HG03439 (cell line): ENCODE data around the gene HAPLN2.

Experiments used
- ATAC-seq: cut with Tn5 transposase; IDR thresholded peaks from one replicate; pipeline ENCODE4 v1.9.1; 2021; ENCODE audit warnings: mild to moderate bottlenecking, moderate library complexity; ENCODE audit not compliant: unreplicated experiment

Gene HAPLN2

GRCh38 chr1:156660752-156661112 lies 41.5 kb downstream of the HAPLN2 start:
- no peak for ATAC-seq

DNA sequence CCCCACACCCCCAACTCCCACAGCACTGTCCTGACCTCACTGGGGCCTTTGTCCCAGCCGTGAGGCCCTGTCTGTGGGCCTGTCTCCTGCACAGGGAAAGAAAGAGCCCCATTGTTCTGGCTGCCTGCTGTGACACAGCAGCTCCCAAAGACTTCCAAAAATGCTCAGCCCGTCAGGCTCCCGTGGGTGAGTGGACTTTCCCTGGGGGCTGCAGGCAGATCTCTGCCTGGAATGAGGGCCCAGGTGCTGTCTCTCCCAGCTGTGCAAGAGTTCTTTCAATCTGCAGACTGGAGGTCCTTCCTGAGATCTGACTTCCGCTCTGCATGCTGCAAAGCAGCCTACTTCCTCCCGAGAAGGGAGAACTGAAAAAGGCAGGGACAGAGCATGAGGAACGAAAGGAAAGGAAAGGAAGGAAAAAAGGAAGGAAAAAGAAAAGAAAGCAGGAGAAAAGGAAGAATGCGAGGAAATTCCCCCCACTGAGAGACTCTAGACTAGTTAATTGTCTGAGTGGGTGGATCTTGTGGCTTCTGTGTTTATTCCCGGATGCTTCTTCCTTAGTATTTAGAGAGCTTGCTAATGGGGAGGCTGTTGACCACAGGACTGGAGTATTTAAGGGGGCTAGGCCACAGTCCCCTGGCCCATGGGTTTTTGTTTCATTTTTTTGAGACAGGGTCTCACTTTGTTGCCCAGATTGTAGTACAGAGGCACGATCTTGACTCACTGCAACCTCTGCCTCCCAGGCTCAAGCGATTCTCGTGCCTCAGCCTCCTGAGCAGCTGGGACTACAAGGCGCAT lies 43.0 kb downstream of the HAPLN2 start:
- no peak for ATAC-seq

DNA sequence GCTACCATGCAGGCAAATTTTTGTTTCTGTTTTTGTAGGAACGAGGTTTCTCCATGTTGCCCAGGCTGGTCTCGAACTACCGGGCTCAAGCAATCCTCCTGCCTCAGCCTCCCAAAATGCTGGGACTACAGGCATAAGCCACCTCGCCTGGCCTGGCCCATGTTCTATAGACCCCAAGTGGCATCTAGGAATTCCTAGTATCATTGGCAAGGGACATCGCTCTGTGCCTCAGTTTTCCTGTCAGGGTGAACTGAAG lies 43.5 kb downstream of the HAPLN2 start:
- ATAC-seq: no peak

- ATAC-seq: no peak
These were observed 44.0 kb downstream of the HAPLN2 start for GRCh38 chr1:156663178-156663577.

DNA sequence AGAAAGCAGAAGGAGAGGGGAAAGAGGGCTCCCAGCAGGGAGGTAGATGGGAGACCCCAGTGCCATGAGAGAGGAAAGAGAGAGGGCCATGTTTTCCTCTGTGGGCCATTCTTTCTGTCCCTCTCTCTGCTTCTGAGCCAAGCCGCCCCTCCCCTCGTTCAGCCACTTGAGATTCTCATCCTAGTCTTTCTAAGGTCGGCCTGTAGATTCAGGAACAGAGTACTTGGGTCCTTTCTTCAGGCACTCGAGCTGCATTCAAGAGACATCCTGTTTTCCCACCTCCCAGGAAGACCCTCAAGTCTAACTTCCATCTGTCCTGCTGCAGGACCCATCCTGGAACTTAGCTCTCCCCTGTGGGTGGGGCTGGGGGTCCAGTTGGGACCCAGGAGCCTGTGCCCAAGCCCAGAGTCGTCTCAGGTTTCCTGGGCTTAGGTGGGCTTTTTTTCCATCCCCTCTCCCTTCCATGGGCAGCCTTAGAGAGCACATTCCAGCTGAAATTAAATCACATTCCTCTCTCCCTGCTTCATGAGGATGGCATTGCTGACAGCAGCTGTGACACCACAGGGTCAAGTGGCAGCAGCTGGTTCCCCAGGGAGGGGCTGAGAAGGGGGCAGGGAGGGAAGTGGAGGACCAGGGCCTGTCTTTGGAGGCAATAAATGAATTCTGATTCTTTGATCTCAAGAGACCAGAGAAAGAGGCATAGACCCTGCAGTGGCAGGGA lies 45.0 kb downstream of the HAPLN2 start:
- no peak for ATAC-seq

DNA sequence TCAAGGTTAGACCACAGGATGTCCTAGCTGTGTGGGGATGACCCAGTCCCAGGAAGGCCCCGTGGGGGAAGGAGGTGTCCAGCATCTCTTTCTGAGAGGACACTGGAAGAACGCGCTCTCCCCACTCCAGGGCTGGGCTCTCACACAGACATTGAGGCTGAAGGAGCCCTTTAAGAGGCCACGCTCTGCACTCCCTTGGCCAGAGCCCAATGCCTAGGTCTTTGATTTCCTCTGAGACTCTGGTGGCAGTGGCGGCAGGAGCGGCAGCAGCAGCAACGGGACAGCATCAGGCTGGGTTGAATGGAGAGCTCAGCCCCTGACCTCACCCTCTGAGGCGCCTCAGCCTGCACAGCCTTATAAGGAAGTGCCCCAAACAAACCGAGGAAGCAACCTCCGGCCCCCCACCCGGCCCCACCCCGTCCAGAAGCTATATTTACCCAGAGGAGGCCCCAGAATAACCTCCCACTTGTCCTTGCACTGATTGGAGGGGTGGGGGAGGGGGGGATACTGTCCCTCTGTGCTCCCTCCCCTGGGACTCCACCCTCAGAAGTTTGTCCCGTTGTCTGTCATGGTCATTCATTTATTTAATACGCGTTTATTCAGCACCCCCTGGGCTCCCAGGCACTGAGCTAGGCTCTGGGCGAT lies 45.7 kb downstream of the HAPLN2 start:
- no peak for ATAC-seq

- ATAC-seq: no peak
These were observed 46.3 kb downstream of the HAPLN2 start for GRCh38 chr1:156665539-156665938.

GRCh38 chr1:156666862-156667609 lies 47.8 kb downstream of the HAPLN2 start:
- ATAC-seq: no peak

- ATAC-seq: no peak
These were observed 48.4 kb downstream of the HAPLN2 start for GRCh38 chr1:156667610-156667967.

DNA sequence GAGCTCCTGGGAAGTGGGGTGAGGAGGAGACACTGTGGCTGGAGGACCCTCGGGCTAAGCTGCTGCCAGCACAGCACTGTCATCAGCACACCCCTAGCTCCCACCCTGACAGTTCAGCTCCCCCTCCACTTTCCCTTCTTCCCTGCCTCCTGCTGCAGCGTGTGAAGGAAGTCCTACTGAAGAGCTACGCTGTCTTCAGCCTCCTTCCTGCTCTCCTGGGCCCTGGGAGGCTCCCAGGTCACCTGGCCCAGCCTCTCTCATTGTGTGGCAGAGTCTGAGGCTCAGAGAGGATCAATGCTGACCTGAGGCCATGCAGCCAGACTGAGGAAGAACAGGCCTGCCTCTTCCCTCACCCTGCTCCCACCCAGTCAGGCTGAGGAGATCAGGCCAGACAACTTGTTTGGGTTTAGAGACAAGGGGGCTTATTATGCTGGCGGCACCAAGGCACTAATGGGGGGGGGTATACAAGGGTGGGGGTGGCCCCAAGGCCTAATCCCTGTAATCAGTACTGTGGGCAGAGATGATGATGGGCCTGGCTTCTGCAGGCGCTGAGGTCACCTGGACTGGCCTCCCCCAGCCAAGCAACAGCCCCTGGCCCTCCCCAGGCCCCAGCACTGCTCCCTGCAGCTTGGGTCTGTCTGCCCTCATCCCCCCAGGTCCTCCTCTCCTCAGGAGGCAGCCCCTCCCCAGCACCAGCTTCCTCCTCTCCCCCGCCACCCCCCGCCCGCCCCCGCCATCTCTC lies 48.9 kb downstream of the HAPLN2 start:
- ATAC-seq: no peak

- no peak for ATAC-seq
These were observed 49.8 kb downstream of the HAPLN2 start for GRCh38 chr1:156668801-156669637.

- ATAC-seq: no peak
These were observed 50.6 kb downstream of the HAPLN2 start for GRCh38 chr1:156669794-156670193.

DNA sequence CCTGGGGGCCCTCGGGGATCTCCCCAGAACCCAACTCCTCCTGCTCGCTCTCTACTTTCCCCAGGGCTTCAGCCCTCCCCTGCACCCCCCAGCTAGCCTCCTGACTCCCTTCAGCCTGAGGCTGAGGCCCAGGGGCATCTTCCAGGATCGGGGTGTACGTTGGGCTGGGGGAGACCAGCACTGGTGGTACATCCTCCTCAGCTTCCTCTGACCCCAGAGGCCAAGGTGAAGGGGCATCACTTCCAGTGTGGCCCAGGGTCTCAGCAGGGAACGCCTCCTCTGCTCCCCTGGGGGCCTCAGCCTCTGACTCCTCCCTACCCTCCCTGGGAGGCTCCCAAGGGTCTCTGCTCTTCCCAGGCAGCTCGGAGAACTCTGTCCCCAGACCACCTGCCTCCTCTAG lies 51.1 kb downstream of the HAPLN2 start:
- ATAC-seq: no peak

DNA sequence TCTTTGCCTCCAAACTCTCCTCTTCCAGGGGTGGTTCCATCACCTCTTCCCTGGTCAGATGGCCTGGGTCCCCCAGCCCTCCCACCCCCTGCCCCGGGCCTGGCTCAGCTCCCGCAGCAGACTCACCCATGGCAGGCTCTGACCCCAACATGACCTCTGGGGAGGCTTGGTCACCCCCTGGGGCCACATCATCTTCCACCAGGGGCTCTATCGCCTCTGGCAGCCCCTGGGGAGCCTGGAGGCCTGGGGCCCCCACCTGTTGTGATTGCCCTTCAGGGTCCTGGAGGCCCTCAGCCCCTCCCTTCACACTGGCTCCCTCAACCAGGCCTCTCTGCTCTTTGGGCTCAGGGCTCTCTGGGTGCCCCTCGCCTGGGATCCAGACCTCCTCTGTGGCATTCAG lies 51.6 kb downstream of the HAPLN2 start:
- no peak for ATAC-seq

- no peak for ATAC-seq
These were observed 52.6 kb downstream of the HAPLN2 start for GRCh38 chr1:156671804-156672203.

- ATAC-seq: no peak
These were observed 54.3 kb downstream of the HAPLN2 start for GRCh38 chr1:156673387-156674121.
